B cell (primary cell): ENCODE data around the gene MORN1. TPM values are rescaled to one million over a fixed set of nuclear protein-coding genes. Genes with fewer than 3 reads are reported as not detected.

Experiments
- ATAC-seq: fragments of 200-7000 bp; cut with Tn5 transposase; one replicate; pipeline ENCODE4 v1.10.0; 2021; ENCODE audit warnings: low read depth, mild to moderate bottlenecking, moderate number of reproducible peaks, moderate library complexity
- CTCF ChIA-PET: fragments of 350-600 bp; sonication (Branson Sonifier 250); formaldehyde crosslinking; loops from one replicate; lab custom pipeline; 2021; ENCODE audit warnings: antibody characterized with exemption, inconsistent platforms; lab: Charles Lee
- POLR2A ChIA-PET: fragments of 350-600 bp; sonication (Branson Sonifier 250); formaldehyde crosslinking; loops from one replicate; lab custom pipeline; 2021; ENCODE audit warnings: antibody characterized with exemption; lab: Charles Lee
- DNase-seq: peaks from one replicate; pipeline ENCODE4 v3.0.0; 2013
- H2AFZ ChIP-seq: 2 replicates; pipeline ENCODE4 v1.6.1; 2012; ENCODE audit warnings: mild to moderate bottlenecking, low read depth, low read length; ENCODE audit not compliant: insufficient read depth, poor library complexity, severe bottlenecking
- H3K27ac ChIP-seq, 2 donors: 1 replicate in 1 of 2; 2 replicates in 1 of 2; pipeline ENCODE4 v1.5.1; 2012 to 2013; ENCODE audit warnings: low read length in 2 of 2, mild to moderate bottlenecking in 2 of 2, moderate library complexity in 1 of 2
- H3K27me3 ChIP-seq, 4 experiments: fragments of 200-600 bp in 1 of 4; sonication (generic) in 1 of 4; replicated peaks in 1 of 4; 1 replicate in 2 of 4; 2 replicates in 2 of 4; pipeline versions ENCODE4 v1.6.1 to v1.7.0; 2013 to 2016; ENCODE audit warnings: low read length in 3 of 4, mild to moderate bottlenecking in 2 of 4, mixed read lengths in 1 of 4, moderate library complexity in 1 of 4; ENCODE audit not compliant: insufficient read depth in 4 of 4, control insufficient read depth in 3 of 4; ENCODE audit errors: control extremely low read depth in 1 of 4
- H3K36me3 ChIP-seq, 2 experiments: replicated peaks in 1 of 2; 1 replicate in 1 of 2; 2 replicates in 1 of 2; pipeline versions ENCODE4 v1.6.1 to v1.7.1; 2013; ENCODE audit warnings: low read length in 1 of 2; ENCODE audit not compliant: insufficient read depth in 2 of 2, control insufficient read depth in 1 of 2; ENCODE audit errors: control extremely low read depth in 1 of 2, extremely low read depth in 1 of 2
- H3K4me1 ChIP-seq, 2 donors: fragments of 200-600 bp in 1 of 2; sonication (generic) in 1 of 2; 1 replicate in 1 of 2; 2 replicates in 1 of 2; pipeline versions ENCODE4 v1.5.1 to v1.6.1; 2013 to 2017; ENCODE audit warnings: low read length in 2 of 2; ENCODE audit not compliant: control insufficient read depth in 2 of 2, insufficient read depth in 2 of 2
- H3K4me2 ChIP-seq: replicated peaks from 2 replicates; pipeline ENCODE3; 2012; ENCODE audit warnings: mild to moderate bottlenecking, low read depth, low read length; ENCODE audit not compliant: poor library complexity, severe bottlenecking
- H3K4me3 ChIP-seq, 5 experiments: fragments of 200-600 bp in 1 of 5; sonication (generic) in 1 of 5; 1 replicate in 3 of 5; 2 replicates in 2 of 5; pipeline versions ENCODE4 v1.5.1 to v1.7.0; 2011 to 2016; ENCODE audit warnings: low read length in 4 of 5, mild to moderate bottlenecking in 4 of 5, low read depth in 2 of 5, control low read depth in 1 of 5, moderate library complexity in 1 of 5; ENCODE audit not compliant: insufficient read depth in 1 of 5; ENCODE audit errors: control extremely low read depth in 1 of 5, extremely low read depth in 1 of 5
- H3K79me2 ChIP-seq: fragments of 200-600 bp; sonication (generic); one replicate; pipeline ENCODE4 v1.6.0; 2016; ENCODE audit warnings: low read length; ENCODE audit not compliant: control insufficient read depth, insufficient read depth
- H3K9ac ChIP-seq: fragments of 200-600 bp; sonication (generic); 2 replicates; pipeline ENCODE4 v1.6.1; 2017; ENCODE audit warnings: mild to moderate bottlenecking, low read length, moderate library complexity
- H3K9me3 ChIP-seq, 3 donors: one replicate each; pipeline versions ENCODE4 v1.6.1 to v1.7.1; 2013; ENCODE audit warnings: low read length in 2 of 3; ENCODE audit not compliant: control insufficient read depth in 2 of 3, insufficient read depth in 1 of 3; ENCODE audit errors: control extremely low read depth in 1 of 3
- H4K20me1 ChIP-seq: 2 replicates; pipeline ENCODE4 v1.6.0; 2012; ENCODE audit warnings: mild to moderate bottlenecking, low read length; ENCODE audit not compliant: insufficient read depth, control insufficient read depth, poor library complexity, severe bottlenecking
- H3K27ac Mint-ChIP-seq: one replicate; pipeline ENCODE4 v1.8.0; 2021; ENCODE audit warnings: mixed read lengths
- H3K27me3 Mint-ChIP-seq: one replicate; pipeline ENCODE4 v1.8.0; 2021; ENCODE audit warnings: mixed read lengths
- H3K4me1 Mint-ChIP-seq: one replicate; pipeline ENCODE4 v1.8.0; 2021; ENCODE audit warnings: mixed read lengths
- H3K4me3 Mint-ChIP-seq: one replicate; pipeline ENCODE4 v1.8.0; 2021; ENCODE audit warnings: mixed read lengths
- H3K9me3 Mint-ChIP-seq: one replicate; pipeline ENCODE4 v1.8.0; 2022; ENCODE audit warnings: mixed read lengths; ENCODE audit not compliant: insufficient read depth
- CTCF ChIP-seq: fragments of 200-600 bp; IDR thresholded peaks from one replicate; pipeline ENCODE4 v1.8.0; 2022; ENCODE audit warnings: antibody characterized with exemption, mild to moderate bottlenecking
- EZH2 ChIP-seq: IDR thresholded peaks from 2 replicates; pipeline ENCODE4 v1.6.1; 2012; ENCODE audit warnings: borderline replicate concordance, low read depth, mild to moderate bottlenecking, moderate library complexity, low read length; ENCODE audit not compliant: insufficient read depth, poor library complexity, severe bottlenecking
- WGBS: methylation state at CpG from one replicate; pipeline ENCODE4 v1.1.5; 2013; ENCODE audit warnings: missing lambda C conversion rate; ENCODE audit not compliant: insufficient coverage; 5-methylcytosine and 5-hydroxymethylcytosine counted together
- intact Hi-C: fragments of 100-400 bp; cut with micrococcal nuclease; formaldehyde crosslinking; loops from one replicate; pipeline ENCODE4 v1.10.0; 2022
- polyA plus RNA-seq: library from polyadenylated mRNA; depleted of rRNA; stranded (reverse); fragments of >200 nt; gene quantifications from 2 replicates; pipeline ENCODE4 v1.2.3, GENCODE V29; 2012
- total RNA-seq, 2 donors: library from RNA; stranded (reverse); fragments of 120-200 nt in 1 of 2; gene quantifications; 1 replicate in 1 of 2; 2 replicates in 1 of 2; pipeline versions ENCODE4 v1.2.3 to v1.2.4, GENCODE V29; 2013 to 2022

The MORN1 gene
- total and polyA plus RNA-seq, 2 donors (not counting 1 experiment from before 2014, with no cell fraction given), result 10.2 to 32.6 TPM

GRCh38 chr1:2396059-2396458 lies 4.7 kb upstream of the MORN1 start:
- ChIA-PET POLR2A (no interaction called here), CTCF (interaction anchor here (0.7 kb wide), 1 partner anchor 201 kb away, joined by 3 read pairs; the partner anchor contains the start of gene FAAP20)
- peaks cover 42% of the 10 kb centered on the region for H3K4me1 Mint-ChIP-seq
- DNase-seq, result no peak
- H3K36me3 ChIP-seq, result peaks cover 2 to 69% of the 10 kb centered on the region in 2 experiments
- no peaks in the 10 kb centered on the region for H3K9me3 Mint-ChIP-seq
- no peak overlapping the region for H3K4me3 Mint-ChIP-seq
- peaks cover 83% of the 10 kb centered on the region for H3K79me2 ChIP-seq
- H3K27ac ChIP-seq, result no peak overlapping the region
- no peak for ATAC-seq
- no peak overlapping the region for H3K4me3 ChIP-seq
- WGBS, result 91% methylated on average over 9 of the region's 17 CpGs
- H3K4me1 ChIP-seq, result peaks cover 18 to 23% of the 10 kb centered on the region in 2 donors
- TF ChIP-seq CTCF (no peak), EZH2 (no peak)
- no peak overlapping the region for H3K27ac Mint-ChIP-seq
- H4K20me1 ChIP-seq, result peaks cover 76% of the 10 kb centered on the region
- H2AFZ ChIP-seq, result no peak overlapping the region
- no peaks in the 10 kb centered on the region for H3K27me3 ChIP-seq
- H3K27me3 Mint-ChIP-seq, result no peaks in the 10 kb centered on the region
- no peaks in the 10 kb centered on the region for H3K9me3 ChIP-seq
- intact Hi-C loops, result no loop called here
- H3K4me2 ChIP-seq, result no peak overlapping the region
- H3K9ac ChIP-seq, result no peak overlapping the region

GRCh38 chr1:2395245-2395644 lies 3.9 kb upstream of the MORN1 start:
- Histone ChIP-seq H4K20me1 (peaks cover 68% of the 10 kb centered on the region), H3K4me3 (no peak overlapping the region), H3K79me2 (peaks cover 86% of the 10 kb centered on the region), H3K4me2 (no peak overlapping the region), H3K9me3 (no peaks in the 10 kb centered on the region), H3K9ac (no peak overlapping the region), H3K27me3 (no peaks in the 10 kb centered on the region), H3K36me3 (peaks cover 2 to 62% of the 10 kb centered on the region in 2 experiments), H3K27ac (no peak overlapping the region), H2AFZ (no peak overlapping the region), H3K4me1 (peaks cover 25 to 31% of the 10 kb centered on the region in 2 donors)
- WGBS, result 92% methylated on average over 9 of the region's 10 CpGs
- DNase-seq, result no peak
- no peaks in the 10 kb centered on the region for H3K9me3 Mint-ChIP-seq
- peaks cover 44% of the 10 kb centered on the region for H3K4me1 Mint-ChIP-seq
- intact Hi-C loops, result no loop called here
- H3K27me3 Mint-ChIP-seq, result no peaks in the 10 kb centered on the region
- no peak overlapping the region for H3K27ac Mint-ChIP-seq
- ATAC-seq, result no peak
- ChIA-PET POLR2A (no interaction called here), CTCF (interaction anchor here (0.7 kb wide), 1 partner anchor 200 kb away, joined by 3 read pairs; the partner anchor contains the start of gene FAAP20)
- TF ChIP-seq CTCF (no peak), EZH2 (no peak)
- H3K4me3 Mint-ChIP-seq, result no peak overlapping the region
